HG03159 (cell line): ENCODE results near the gene ZKSCAN2.
A peak's percentile ranks its signal among the peaks of the same experiment; 100 is the strongest.

Experiments
- ATAC-seq: cut with Tn5 transposase; IDR thresholded peaks from one replicate; pipeline ENCODE4 v1.9.1; 2021; ENCODE audit warnings: mild to moderate bottlenecking, moderate library complexity; ENCODE audit not compliant: unreplicated experiment

The ZKSCAN2 gene

GRCh38 chr16:25257470-25257955 is at the start of gene ZKSCAN2:
TSS of gene ZKSCAN2 (minus strand) at chr16:25257845. CDS start at chr16:25257127, 718 bp downstream.
- ATAC-seq: peak; percentile 74

- ATAC-seq: no peak
Observed at GRCh38 chr16:25299792-25300590, 42.3 kb upstream of the ZKSCAN2 start.

DNA sequence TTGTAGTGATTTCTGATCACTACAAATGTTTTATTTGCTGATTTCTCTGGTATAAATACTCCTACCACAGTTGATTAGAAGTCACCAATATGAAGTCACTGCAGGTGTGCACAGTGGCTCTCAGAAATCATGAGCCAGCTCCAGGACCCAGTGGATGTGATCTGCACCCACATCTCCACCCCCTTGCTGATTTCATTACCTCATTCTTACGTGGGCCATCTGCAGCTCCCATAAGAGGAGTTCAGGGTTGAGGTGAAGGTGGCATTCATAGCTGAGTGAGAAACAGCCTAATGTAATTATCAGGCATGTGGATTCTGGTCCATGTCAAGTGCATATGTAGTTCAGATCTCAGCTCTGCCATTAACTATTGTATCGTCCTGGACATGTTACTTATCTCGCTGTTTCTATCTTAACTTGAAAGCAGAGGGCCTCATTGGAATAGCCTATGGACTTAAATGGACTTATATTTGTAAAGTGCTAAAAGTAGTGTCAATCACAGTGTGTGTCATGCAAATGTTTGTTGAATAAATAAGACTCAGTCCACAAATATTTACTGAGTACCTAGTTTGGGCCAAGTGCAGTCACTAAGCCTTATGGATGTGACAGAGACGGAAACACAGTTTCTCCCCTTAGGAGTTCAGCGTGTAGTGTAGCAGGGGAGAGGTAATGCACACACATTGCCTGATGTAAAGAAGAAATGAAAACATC is 40.7 kb upstream of the ZKSCAN2 start:
- no peak for ATAC-seq

GRCh38 chr16:25297151-25297787 is 39.6 kb upstream of the ZKSCAN2 start:
- no peak for ATAC-seq

GRCh38 chr16:25291580-25291979 is 33.9 kb upstream of the ZKSCAN2 start:
- no peak for ATAC-seq

DNA sequence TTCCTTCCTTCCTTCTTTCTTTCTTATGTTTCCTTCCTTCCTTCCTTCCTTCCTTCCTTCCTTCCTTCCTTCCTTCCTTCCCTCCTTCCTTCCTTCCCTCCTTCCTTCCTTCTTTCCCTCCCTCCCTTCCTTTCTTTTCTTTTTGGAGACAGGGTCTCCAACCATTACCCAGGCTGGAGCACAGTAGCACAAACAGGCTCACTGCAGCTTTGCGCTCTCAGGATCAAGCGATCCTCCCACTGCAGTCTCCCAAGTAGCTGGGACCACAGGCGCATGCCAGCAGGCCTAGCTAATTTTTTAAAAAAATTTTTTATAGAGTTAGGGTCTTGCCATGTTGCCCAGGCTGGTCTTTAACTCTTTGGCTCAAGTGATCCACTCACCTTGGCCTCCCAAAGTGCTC is 31.8 kb upstream of the ZKSCAN2 start:
- no peak for ATAC-seq

DNA sequence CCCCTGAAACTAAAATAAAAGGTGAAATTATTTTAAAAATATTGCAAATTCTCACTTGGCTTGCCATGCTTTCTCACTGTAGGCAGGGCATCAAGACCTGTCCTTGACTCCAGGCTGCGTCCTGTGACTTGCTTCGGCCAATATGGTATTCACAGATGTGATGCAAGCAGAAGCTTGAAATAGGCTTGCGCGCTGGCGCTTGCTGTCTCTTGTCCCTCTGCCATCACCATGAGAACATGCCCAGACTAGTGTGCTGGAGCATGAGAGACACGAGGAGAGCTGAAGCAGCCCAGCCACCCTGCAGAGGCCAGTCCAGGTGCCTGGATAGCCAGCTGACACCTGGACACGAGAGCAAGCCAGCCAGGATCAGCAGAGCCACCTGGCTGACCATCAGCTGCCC is 21.8 kb upstream of the ZKSCAN2 start:
- no peak for ATAC-seq

DNA sequence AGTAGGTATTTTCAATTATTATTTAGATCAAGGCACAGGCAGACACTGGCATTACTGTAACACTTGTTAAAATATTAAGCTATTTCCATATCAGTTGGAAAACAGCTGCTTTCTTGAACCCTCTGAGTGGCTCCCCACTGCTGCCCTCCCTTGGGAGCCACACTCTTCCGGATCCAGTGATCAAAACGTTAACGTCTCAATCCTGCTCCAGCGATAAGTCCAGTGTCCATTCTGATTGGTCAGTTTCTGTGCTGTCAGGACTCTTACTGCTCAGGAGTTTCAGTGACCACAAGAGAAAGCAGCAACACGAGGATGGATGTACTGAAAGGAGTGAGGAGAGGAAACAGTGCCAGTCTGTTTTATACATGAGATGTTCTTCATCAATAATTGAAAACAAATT is 13.8 kb upstream of the ZKSCAN2 start:
- ATAC-seq: no peak

- no peak for ATAC-seq
Observed at GRCh38 chr16:25270577-25270976, 12.9 kb upstream of the ZKSCAN2 start.

DNA sequence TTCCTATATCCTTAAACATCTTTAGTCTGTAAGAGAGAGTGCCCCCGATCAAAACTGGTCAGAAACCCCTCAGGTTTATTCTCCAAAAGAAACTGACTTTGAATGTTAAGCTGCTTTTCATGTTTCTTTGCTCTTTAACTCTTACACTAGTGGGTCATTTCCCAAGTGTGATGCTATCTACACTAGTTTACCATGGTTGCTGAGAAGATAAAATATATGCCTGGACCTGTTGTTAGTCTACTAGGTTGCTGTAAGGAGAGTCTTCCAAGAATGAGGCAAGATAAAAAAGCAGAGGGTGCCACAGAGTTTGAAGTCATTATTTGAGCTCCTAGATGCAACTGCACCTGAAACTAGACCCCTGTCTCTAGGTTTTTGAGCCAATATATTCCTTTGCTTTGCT is 12.2 kb upstream of the ZKSCAN2 start:
- no peak for ATAC-seq

GRCh38 chr16:25265968-25266367 is 8.3 kb upstream of the ZKSCAN2 start:
- ATAC-seq: no peak

GRCh38 chr16:25264597-25264996 is 7.0 kb upstream of the ZKSCAN2 start:
- ATAC-seq: no peak

DNA sequence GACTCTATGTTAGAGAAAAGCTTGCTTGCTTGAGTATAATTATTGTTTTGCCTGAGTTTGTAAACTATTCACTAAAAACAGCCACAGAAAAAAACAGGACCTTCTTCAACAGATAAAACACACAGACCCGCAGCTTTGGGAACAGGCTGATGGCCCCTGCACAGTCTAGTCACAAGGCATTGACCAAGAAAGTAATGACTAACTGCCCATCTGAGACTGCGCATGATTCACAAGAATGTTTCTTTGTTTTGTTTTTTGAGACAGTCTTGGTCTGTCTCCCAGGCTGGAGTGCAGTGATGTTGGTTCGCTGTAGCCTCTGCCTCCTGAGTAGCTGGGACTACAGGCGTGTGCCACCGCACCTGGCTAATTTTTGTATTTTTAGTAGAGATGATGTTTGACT is 2.8 kb upstream of the ZKSCAN2 start:
- ATAC-seq: no peak

DNA sequence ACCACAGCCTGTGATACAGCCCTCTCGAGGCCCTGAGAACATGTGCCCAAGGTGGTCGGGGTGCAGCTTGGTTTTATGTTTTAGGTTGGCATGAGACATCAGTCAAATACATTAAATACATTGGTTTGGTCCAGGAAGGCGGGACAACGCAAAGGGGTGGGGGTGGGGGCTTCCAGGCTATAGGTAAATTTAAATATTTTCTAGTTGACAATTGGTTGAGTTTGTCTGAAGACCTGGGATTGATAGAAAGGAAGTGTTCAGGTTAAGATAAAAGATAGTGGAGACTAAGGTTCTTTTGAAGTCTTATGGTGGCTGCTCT is 1.2 kb upstream of the ZKSCAN2 start:
- no peak for ATAC-seq

- ATAC-seq: peak; percentile 44
Observed at GRCh38 chr16:25257956-25258860, 563 bp upstream of the ZKSCAN2 start.

DNA sequence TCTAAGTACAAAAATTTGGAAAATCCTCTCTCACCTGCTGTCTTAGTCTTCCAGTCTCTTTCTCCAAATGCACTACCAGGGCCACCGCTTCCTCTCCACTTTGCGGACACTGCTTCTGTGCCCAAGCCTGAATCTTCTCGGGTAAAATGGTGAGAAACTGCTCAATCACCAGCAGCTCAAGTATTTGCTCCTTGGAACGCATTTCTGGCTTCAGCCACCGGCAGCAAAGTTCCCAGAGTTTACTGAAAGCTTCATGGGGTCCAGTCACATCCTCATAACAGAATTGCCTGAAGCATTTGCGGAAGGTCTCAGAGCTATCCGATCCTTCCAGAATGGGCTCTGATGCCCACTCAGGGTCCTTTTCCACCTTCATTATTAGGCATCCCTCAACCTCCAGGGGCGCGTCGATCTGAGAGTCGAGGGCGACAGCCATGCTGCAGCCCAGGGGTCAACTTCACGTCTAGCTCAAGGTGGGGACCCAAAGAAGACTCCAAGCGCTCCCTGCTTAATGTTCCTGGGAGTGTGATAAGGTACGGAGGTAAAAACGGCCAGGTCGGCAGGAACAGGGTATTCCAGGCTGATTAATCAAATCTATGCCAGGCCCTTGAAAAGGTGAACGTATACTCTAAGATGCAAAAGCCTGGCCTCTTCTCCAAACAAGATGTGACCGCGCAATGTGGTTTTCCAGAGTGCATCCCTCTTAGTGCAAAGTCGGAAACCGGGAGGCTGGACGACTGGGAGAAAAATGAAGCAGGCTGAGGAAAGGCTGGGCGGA is 763 bp downstream of the ZKSCAN2 start:
- peak; percentile 7 for ATAC-seq

DNA sequence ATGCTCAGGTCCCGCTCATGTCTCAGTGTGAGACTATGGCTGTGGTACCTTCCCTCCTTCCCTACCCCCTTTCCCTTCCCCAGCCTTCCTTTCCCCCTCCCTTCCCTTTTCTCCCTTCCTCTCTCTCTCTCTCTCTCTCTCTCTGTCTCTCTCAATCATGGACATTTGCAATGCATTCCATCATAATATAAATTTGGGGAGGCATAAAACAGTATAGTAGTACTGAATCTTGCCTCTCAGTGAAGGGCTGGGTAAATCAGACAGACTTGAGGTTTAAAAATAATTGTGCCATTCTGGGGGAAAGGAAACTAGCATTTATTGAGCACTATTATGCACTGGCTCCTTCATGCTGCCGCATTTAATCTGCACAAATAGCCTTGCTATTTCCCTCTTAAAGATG is 4.3 kb downstream of the ZKSCAN2 start:
- ATAC-seq: no peak

DNA sequence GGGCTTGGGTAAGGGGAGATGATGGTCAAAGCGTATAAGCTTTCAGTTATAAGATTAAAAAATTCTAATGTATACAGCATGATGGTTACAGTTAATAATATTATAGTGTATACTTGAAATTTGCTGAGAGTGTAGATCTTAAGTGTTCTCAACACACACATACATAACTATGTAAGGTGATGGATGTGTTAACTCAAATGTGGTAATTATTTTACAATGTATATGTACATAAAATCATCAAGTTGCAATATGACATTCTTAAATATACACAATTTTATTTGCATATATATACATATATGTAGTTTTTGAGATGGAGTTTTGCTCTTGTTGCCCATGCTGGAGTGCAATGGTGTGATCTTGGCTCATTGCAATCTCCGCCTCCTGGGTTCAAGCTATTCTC is 7.2 kb downstream of the ZKSCAN2 start:
- ATAC-seq: no peak

- no peak for ATAC-seq
Observed at GRCh38 chr16:25235991-25236390, 21.7 kb downstream of the ZKSCAN2 start.

GRCh38 chr16:25228372-25228771 is 29.3 kb downstream of the ZKSCAN2 start:
- ATAC-seq: no peak
